K562 (cell line): ENCODE results near the gene ASB10. TPM values are rescaled to one million over a fixed set of nuclear protein-coding genes. Genes with fewer than 3 reads are reported as not detected.
A peak's percentile ranks its signal among the peaks of the same experiment; 100 is the strongest.

Experiments used
- ATAC-seq: fragments of 200-7000 bp; cut with Tn5 transposase; 3 replicates; pipeline ENCODE4 v1.9.1; 2020; ENCODE audit warnings: moderate library complexity
- BruUV-seq: library from RNA; stranded (reverse); fragments of 400-500 nt; replicated peaks from 2 replicates; lab custom pipeline; 2021; lab: Mats Ljungman, UMichigan
- CTCF ChIA-PET: fragments of 300-600 bp; formaldehyde crosslinking; extraction: SDS; loops from one replicate; lab custom pipeline; 2021; ENCODE audit warnings: low intra/inter-chr PET ratio; lab: Yijun Ruan, JAX
- POLR2A ChIA-PET: fragments of 300-600, 350-650 bp; sonication (Branson Sonifier 250); formaldehyde crosslinking; extraction: SDS; loops from one replicate; lab custom pipeline; 2021; ENCODE audit warnings: antibody characterized with exemption, inconsistent platforms; lab: Yijun Ruan, JAX
- DNase-seq, 4 experiments: peaks; one replicate each; pipeline versions ENCODE4 v3.0.0 to v3.0.0-alpha.2; 2011 to 2018; ENCODE audit warnings: low spot score in 3 of 4, mixed read lengths in 3 of 4; ENCODE audit errors: extremely low read depth in 1 of 4
- FAIRE-seq: peaks from 2 replicates; lab custom pipeline; 2011; peaks lifted over from hg19 to GRCh38; lab: Jason Lieb, UNC
- H2AFZ ChIP-seq: 2 replicates; pipeline ENCODE4 v1.6.0; 2011; ENCODE audit warnings: low read depth, low read length, control low read depth, inconsistent platforms
- H3K27ac ChIP-seq: fragments of 200-600 bp; 3 replicates; pipeline ENCODE4 v1.8.0; 2011; ENCODE audit warnings: low read depth, mild to moderate bottlenecking, control low read depth, inconsistent platforms, low read length, moderate library complexity, mixed read lengths; ENCODE audit errors: extremely low read depth
- H3K27me3 ChIP-seq, 2 experiments: fragments of 300-600 bp in 1 of 2; 2 replicates in 1 of 2; 3 replicates in 1 of 2; pipeline versions ENCODE4 v1.6.0 to v1.8.0; 2011; ENCODE audit warnings: inconsistent platforms in 2 of 2, low read length in 2 of 2, mild to moderate bottlenecking in 1 of 2, mixed read lengths in 1 of 2, moderate library complexity in 1 of 2; ENCODE audit not compliant: control insufficient read depth in 2 of 2, insufficient read depth in 2 of 2
- H3K36me3 ChIP-seq: fragments of 300-600 bp; 3 replicates; pipeline ENCODE4 v1.8.0; 2011; ENCODE audit warnings: mild to moderate bottlenecking, low read length, inconsistent platforms; ENCODE audit not compliant: control insufficient read depth, insufficient read depth
- H3K4me1 ChIP-seq, 2 experiments: fragments of 200-600 bp in 1 of 2; replicated peaks in 1 of 2; 2 replicates in 1 of 2; 3 replicates in 1 of 2; pipeline versions ENCODE4 v1.5.1 to v1.8.0; 2011; ENCODE audit warnings: inconsistent platforms in 2 of 2, low read length in 2 of 2, mild to moderate bottlenecking in 1 of 2, mixed read lengths in 1 of 2, moderate library complexity in 1 of 2; ENCODE audit not compliant: control insufficient read depth in 2 of 2, insufficient read depth in 2 of 2
- H3K4me2 ChIP-seq: 2 replicates; pipeline ENCODE4 v1.6.1; 2011; ENCODE audit warnings: low read length, control low read depth, inconsistent platforms, mixed read lengths; ENCODE audit not compliant: insufficient read depth
- H3K4me3 ChIP-seq: fragments of 200-600 bp; sonication (generic), shearing (Covaris generic); 2 replicates; pipeline ENCODE4 v1.5.1; 2016; ENCODE audit warnings: control low read depth, inconsistent platforms
- H3K79me2 ChIP-seq: fragments of 200-600 bp; 3 replicates; pipeline ENCODE4 v1.8.0; 2011; ENCODE audit warnings: low read length, inconsistent platforms; ENCODE audit not compliant: control insufficient read depth, insufficient read depth
- H3K9ac ChIP-seq, 2 experiments: 2 replicates each; pipeline versions ENCODE4 v1.6.0 to v1.6.1; 2011; ENCODE audit warnings: low read depth in 2 of 2, low read length in 2 of 2, control low read depth in 1 of 2, inconsistent platforms in 1 of 2, mild to moderate bottlenecking in 1 of 2, mixed read lengths in 1 of 2; ENCODE audit not compliant: insufficient read depth in 1 of 2
- H3K9me1 ChIP-seq: one replicate; pipeline ENCODE4 v1.6.0; 2011; ENCODE audit warnings: inconsistent platforms, mild to moderate bottlenecking, low read length, moderate library complexity; ENCODE audit not compliant: control insufficient read depth, insufficient read depth
- H3K9me3 ChIP-seq: replicated peaks from 2 replicates; pipeline ENCODE4 v1.5.1; 2011; ENCODE audit warnings: low read depth, low read length, inconsistent platforms; ENCODE audit not compliant: control insufficient read depth, insufficient read depth
- H4K20me1 ChIP-seq: replicated peaks from 2 replicates; pipeline ENCODE4 v1.6.1; 2011; ENCODE audit warnings: low read length, inconsistent platforms, mixed read lengths; ENCODE audit not compliant: control insufficient read depth, insufficient read depth
- CREBBP ChIP-seq: IDR thresholded peaks from one replicate; pipeline ENCODE4 v1.6.1; 2012; ENCODE audit warnings: low read depth, mild to moderate bottlenecking, control low read depth, inconsistent platforms, low read length
- CTCFL ChIP-seq: IDR thresholded peaks from 2 replicates; pipeline ENCODE4 v1.6.1; 2011; ENCODE audit warnings: borderline replicate concordance, low read depth, mild to moderate bottlenecking, moderate library complexity, low read length; ENCODE audit not compliant: insufficient read depth, poor library complexity, severe bottlenecking
- FOXJ3 ChIP-seq: sonication (generic); formaldehyde crosslinking; IDR thresholded peaks from 2 replicates; pipeline ENCODE4 v1.4.0; 2020; ENCODE audit warnings: mild to moderate bottlenecking, missing genetic modification reagents
- NR2C1 ChIP-seq, 2 experiments: fragments of 450-650 bp; IDR thresholded peaks; 2 replicates each; pipeline ENCODE4 v1.6.1; 2017; ENCODE audit warnings: mild to moderate bottlenecking in 2 of 2, antibody characterized with exemption in 1 of 2, inconsistent platforms in 1 of 2, missing compliant biosample characterization in 1 of 2, missing genetic modification characterization in 1 of 2
- PPARD ChIP-seq: fragments of 250-450 bp; sonication (Bioruptor Pico); IDR thresholded peaks from 2 replicates; pipeline ENCODE4 v1.8.0; 2022; ENCODE audit warnings: inconsistent platforms, mild to moderate bottlenecking, moderate library complexity
- SIN3A ChIP-seq, 2 experiments: fragments of 150-350 bp in 1 of 2; IDR thresholded peaks; 2 replicates each; pipeline ENCODE4 v1.6.1; 2011 to 2016; ENCODE audit warnings: borderline replicate concordance in 2 of 2, low read depth in 2 of 2, low read length in 2 of 2, mild to moderate bottlenecking in 2 of 2, moderate library complexity in 2 of 2; ENCODE audit not compliant: control insufficient read depth in 1 of 2
- TAF7 ChIP-seq: fragments of 450-650 bp; IDR thresholded peaks from 2 replicates; pipeline ENCODE4 v1.6.1; 2016; ENCODE audit warnings: missing genetic modification characterization, missing compliant biosample characterization
- WHSC1 ChIP-seq: IDR thresholded peaks from one replicate; pipeline ENCODE4 v1.6.1; 2012; ENCODE audit warnings: low read length, control low read depth, inconsistent platforms
- ZNF143 ChIP-seq: sonication (generic); formaldehyde crosslinking; IDR thresholded peaks from 2 replicates; pipeline ENCODE4 v1.9.0; 2022; ENCODE audit warnings: mild to moderate bottlenecking, missing genetic modification reagents
- ZNF277 ChIP-seq: fragments of 250-450 bp; sonication (Bioruptor Pico); IDR thresholded peaks from 2 replicates; pipeline ENCODE4 v1.8.0; 2022; ENCODE audit warnings: inconsistent platforms, mild to moderate bottlenecking, moderate library complexity, borderline replicate concordance
- WGBS: fragments of 100-300 bp; shearing (Covaris generic); methylation state at CpG from one replicate; pipeline ENCODE4 v1.1.6; 2016; ENCODE audit warnings: low coverage, mixed read lengths; ENCODE audit not compliant: insufficient coverage; ENCODE audit errors: missing lambda C conversion rate; 5-methylcytosine and 5-hydroxymethylcytosine counted together
- in situ Hi-C: fragments of 300-500 bp; cut with MboI; formaldehyde crosslinking; loops from 4 replicates; pipeline ENCODE4 v1.15.0; 2018; ENCODE audit warnings: inconsistent platforms, mixed read lengths
- intact Hi-C: fragments of 100-400 bp; cut with micrococcal nuclease; formaldehyde crosslinking; loops from 2 replicates; pipeline ENCODE4 v1.14.2; 2022
- polyA plus RNA-seq, 8 experiments: library from polyadenylated mRNA; depleted of rRNA in 4 of 8; stranded (reverse) in 5 of 8; unstranded in 3 of 8; fragments of >200 nt; fragmentation: Nextera tagmentation in 2 of 8; fragmentation: Illumina TruSeq in 1 of 8; extraction: Ambion mirVana in 2 of 8; extraction: Trizol in 1 of 8; gene quantifications; 2 replicates each; pipeline versions ENCODE4 v1.2.1 to v1.2.3, GENCODE V29; 2011 to 2014; ENCODE audit warnings: inconsistent platforms in 1 of 8, missing spikeins in 1 of 8
- total RNA-seq, 7 experiments: library from RNA; depleted of rRNA in 6 of 7; stranded (reverse); fragments of >200 nt in 6 of 7; fragmentation: Illumina TruSeq in 2 of 7; extraction: Trizol in 2 of 7; gene quantifications; 2 replicates each; pipeline versions ENCODE4 v1.2.1 to v1.2.3, GENCODE V29; 2011 to 2021; ENCODE audit warnings: low replicate concordance in 1 of 7

The ASB10 gene
- total and polyA plus RNA-seq, 9 of the 15 experiments (the other 6 are each of a cell fraction or from before 2014, with no cell fraction given) = not detected

- intact Hi-C loops = no loop called here
- peaks cover 7% of the 10 kb centered on the region; the same call in 2 of the 3 replicates for H3K79me2 ChIP-seq
- H2AFZ ChIP-seq = no peak overlapping the region
- H3K9me1 ChIP-seq = peaks cover 5% of the 10 kb centered on the region
- BruUV-seq = no TSS peak
- POLR2A ChIA-PET = interaction anchor here (0.6 to 2.0 kb wide), 8 partner anchors 9 to 1971 kb away, joined by 3 to 5 read pairs (median 3); no protein-coding TSS in a partner anchor
- WGBS = 88% methylated on average over 26 of the region's 28 CpGs
- H3K4me2 ChIP-seq = no peak overlapping the region
- H3K4me1 ChIP-seq = peaks cover 0 to 24% of the 10 kb centered on the region in 2 experiments; a peak in 1 of 5 replicates
- CTCF ChIA-PET = no interaction called here
- H3K36me3 ChIP-seq = peaks cover 95% of the 10 kb centered on the region
- FAIRE-seq (no peak), DNase-seq (no peak), ATAC-seq (no peak)
- H3K9ac ChIP-seq = peak overlapping the region in 1 of 2 experiments; percentile 36; a peak in 1 of 4 replicates
- H3K4me3 ChIP-seq = no peak overlapping the region
- TF ChIP-seq PPARD (no peak), CREBBP (no peak), SIN3A (IDR thresholded peaks at IDR 0.05; ENCODE audit: borderline replicate concordance in 2 of 2, control insufficient read depth in 1 of 2, low read depth in 2 of 2, low read length in 2 of 2) (no peak), FOXJ3 (CRISPR knock-in tag) (no peak), CTCFL (no peak), ZNF143 (no peak), TAF7 (no peak), ZNF277 (CRISPR knock-in tag) (no peak), NR2C1 (IDR thresholded peaks at IDR 0.05) (no peak), NR2C1 (tag; IDR thresholded peaks at IDR 0.05) (no peak), WHSC1 (no peak)
- no peaks in the 10 kb centered on the region; a peak in 1 of 5 replicates for H3K27me3 ChIP-seq
- H3K9me3 ChIP-seq = no peaks in the 10 kb centered on the region
- no peak overlapping the region for H3K27ac ChIP-seq
- in situ Hi-C loops = no loop called here
- peaks cover 10% of the 10 kb centered on the region for H4K20me1 ChIP-seq
Observed at GRCh38 chr7:151129117-151129959, 57.7 kb downstream of the ASB10 start.
